SH-SY5Y (cell line): ENCODE measurements around the gene DENND6A.

Experiments used
- GATA2 ChIP-seq: IDR thresholded peaks from 2 replicates; pipeline ENCODE4 v1.6.1; 2011; ENCODE audit warnings: mild to moderate bottlenecking, low read depth, low read length
- GATA3 ChIP-seq: IDR thresholded peaks from 2 replicates; pipeline ENCODE4 v1.6.1; 2011; ENCODE audit warnings: low read depth, mild to moderate bottlenecking, low read length, moderate library complexity

DNA sequence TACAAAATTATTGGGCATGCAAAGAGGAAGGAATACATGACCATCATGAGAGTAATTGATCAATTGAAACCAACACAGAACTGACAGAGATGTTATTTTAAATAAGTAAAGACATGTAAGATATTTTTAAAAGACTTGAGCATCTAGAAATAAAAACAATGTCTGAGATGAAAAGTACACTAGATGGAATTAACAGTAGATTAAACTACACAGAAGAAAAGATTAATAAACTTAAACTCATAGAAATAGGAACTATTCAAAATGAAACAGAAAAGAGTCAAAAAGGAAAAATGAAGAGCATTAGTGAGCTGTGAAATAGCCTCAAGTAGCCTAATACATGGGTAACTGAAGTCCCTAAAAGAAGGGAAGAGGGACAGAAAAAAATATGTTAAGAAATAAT lies 87.2 kb downstream of the DENND6A start:
- TF ChIP-seq GATA2 = no peak
- no peak for TF ChIP-seq GATA3
